ENCODE measurements around the gene BCL11A. TPM values are rescaled to one million over a fixed set of nuclear protein-coding genes. Genes with fewer than 3 reads are reported as not detected.

The BCL11A gene
- total RNA-seq, 2 experiments from 2014 or later = 2.3 to 3.3 TPM

DNA sequence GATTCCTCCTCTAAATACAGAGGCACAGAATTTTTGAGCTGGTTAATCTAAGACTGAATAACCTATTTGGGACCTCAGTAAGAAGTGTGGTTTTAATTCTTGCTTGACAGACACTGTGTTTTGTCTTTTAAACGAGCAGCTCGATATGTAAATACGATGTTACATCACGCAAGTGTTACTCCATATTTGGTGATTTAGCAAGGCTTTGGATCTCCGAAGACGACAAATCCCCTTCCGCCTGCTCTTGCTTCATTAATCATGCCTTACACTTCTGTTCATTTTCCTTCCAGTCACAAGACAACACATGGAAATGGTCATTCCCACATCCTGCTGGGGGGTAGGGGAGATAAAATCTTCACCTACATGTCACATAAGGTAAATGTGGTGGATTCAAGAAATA is 9.4 kb downstream of the BCL11A start:
- ChIA-PET POLR2A (interaction anchor here (0.5 kb wide), 1 partner anchor 98 kb away, joined by 3 read pairs; no protein-coding TSS in a partner anchor), CTCF (interaction anchor here (1.3 kb wide), 1 partner anchor 9 kb away, joined by 3 read pairs; no protein-coding TSS in a partner anchor)
- Mint-ChIP-seq H3K36me3 (ENCODE audit: low read depth) (no peaks in the 10 kb centered on the region), H3K9me3 (no peaks in the 10 kb centered on the region), H3K27me3 (peaks cover 74% of the 10 kb centered on the region), H3K27ac (no peak overlapping the region), H3K4me1 (ENCODE audit: low read depth) (peaks cover 26% of the 10 kb centered on the region), H3K4me3 (no peak overlapping the region)
- H3K4me3 ChIP-seq (ENCODE audit: low read length) = no peak overlapping the region
- intact Hi-C loops (cut with DNase I, micrococcal nuclease) = no loop called here
- TF ChIP-seq, protein P1, sequence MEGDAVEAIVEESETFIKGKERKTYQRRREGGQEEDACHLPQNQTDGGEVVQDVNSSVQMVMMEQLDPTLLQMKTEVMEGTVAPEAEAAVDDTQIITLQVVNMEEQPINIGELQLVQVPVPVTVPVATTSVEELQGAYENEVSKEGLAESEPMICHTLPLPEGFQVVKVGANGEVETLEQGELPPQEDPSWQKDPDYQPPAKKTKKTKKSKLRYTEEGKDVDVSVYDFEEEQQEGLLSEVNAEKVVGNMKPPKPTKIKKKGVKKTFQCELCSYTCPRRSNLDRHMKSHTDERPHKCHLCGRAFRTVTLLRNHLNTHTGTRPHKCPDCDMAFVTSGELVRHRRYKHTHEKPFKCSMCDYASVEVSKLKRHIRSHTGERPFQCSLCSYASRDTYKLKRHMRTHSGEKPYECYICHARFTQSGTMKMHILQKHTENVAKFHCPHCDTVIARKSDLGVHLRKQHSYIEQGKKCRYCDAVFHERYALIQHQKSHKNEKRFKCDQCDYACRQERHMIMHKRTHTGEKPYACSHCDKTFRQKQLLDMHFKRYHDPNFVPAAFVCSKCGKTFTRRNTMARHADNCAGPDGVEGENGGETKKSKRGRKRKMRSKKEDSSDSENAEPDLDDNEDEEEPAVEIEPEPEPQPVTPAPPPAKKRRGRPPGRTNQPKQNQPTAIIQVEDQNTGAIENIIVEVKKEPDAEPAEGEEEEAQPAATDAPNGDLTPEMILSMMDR (IDR thresholded peaks at IDR 0.05) = no peak
- H3K4me1 ChIP-seq (ENCODE audit: insufficient read depth, low read length) = peaks cover 3% of the 10 kb centered on the region
- H3K36me3 ChIP-seq (ENCODE audit: insufficient read depth, low read length) = no peaks in the 10 kb centered on the region
- DNase-seq (peak in 2 of 14 experiments; percentile 44 to 52), ATAC-seq (ENCODE audit: poor library complexity) (peak; percentile 21)
- peaks cover 0 to under 1% of the 10 kb centered on the region in 2 experiments for H3K9me3 ChIP-seq (ENCODE audit: control insufficient read depth in 1 of 2, insufficient read depth in 1 of 2, low read length in 2 of 2)
- H3K27ac ChIP-seq (ENCODE audit: low read depth in 1 of 2, low read length in 2 of 2) = no peak overlapping the region
- peaks cover 15 to 68% of the 10 kb centered on the region in 2 experiments for H3K27me3 ChIP-seq (ENCODE audit: control insufficient read depth in 1 of 2, insufficient read depth in 2 of 2, low read length in 2 of 2)

DNA sequence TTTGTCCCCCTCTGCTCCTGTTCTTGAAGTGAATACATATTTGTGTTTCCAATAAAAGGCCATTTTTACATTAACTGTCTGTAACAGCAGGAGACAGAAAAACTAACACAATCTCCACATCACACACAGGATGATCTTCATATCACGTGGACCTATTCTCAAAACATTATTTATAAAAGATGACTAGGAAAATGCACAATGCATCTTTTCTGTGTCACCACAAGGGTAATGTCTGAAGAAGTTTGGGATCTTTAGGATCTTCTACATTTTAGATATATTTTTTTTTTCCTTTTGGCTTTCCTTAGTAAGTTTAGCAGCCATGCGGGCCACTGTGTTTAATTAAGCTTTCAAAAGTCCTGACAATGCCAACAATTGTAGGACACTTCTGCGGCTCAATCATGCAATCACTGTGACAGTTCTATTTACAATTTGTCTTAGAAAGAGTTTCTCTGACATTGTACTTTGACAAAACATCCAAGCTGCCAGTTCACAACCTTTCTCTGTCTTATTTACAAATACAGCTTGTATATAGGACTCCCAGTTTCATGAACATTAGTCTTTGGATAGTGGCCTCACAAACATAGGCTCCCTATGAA is 12.3 kb downstream of the BCL11A start:
- H3K4me1 ChIP-seq (ENCODE audit: insufficient read depth, low read length) = no peaks in the 10 kb centered on the region

DNA sequence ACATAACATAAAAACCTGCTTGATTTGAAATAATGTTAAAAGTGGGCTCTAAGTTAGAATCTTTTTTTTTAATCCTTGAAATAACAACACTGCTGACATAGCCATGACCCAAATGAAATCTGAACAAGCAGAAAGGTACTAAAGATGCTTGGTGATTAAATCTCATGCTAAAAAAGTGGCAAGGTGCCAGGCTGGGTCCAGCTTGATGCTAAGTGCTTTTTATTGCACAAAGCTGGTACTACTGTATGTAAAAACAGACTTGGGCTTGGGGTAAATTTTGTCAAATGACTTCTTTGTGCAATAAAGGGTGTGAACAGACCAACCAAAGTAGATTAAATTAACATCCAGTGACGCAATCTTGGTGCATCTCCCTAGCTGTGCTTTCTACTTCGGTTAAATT is 13.4 kb downstream of the BCL11A start:
- peaks cover 12% of the 10 kb centered on the region for H3K4me1 Mint-ChIP-seq (ENCODE audit: low read depth)
- ATAC-seq (ENCODE audit: poor library complexity) = no peak
- POLR2A ChIA-PET = interaction anchor here (0.6 to 1.4 kb wide), 2 partner anchors 10 kb away, joined by 4 to 5 read pairs; no protein-coding TSS in a partner anchor
- H3K36me3 Mint-ChIP-seq (ENCODE audit: low read depth) = no peaks in the 10 kb centered on the region
- Histone ChIP-seq H3K27ac (ENCODE audit: low read depth in 1 of 2, low read length in 2 of 2) (no peak overlapping the region), H3K4me1 (ENCODE audit: insufficient read depth, low read length) (no peaks in the 10 kb centered on the region), H3K27me3 (ENCODE audit: control insufficient read depth in 1 of 2, insufficient read depth in 2 of 2, low read length in 2 of 2) (peaks cover 2 to 52% of the 10 kb centered on the region in 2 experiments), H3K9me3 (ENCODE audit: control insufficient read depth in 1 of 2, insufficient read depth in 1 of 2, low read length in 2 of 2) (no peaks in the 10 kb centered on the region), H3K4me3 (ENCODE audit: low read length) (no peak overlapping the region), H3K36me3 (ENCODE audit: insufficient read depth, low read length) (no peaks in the 10 kb centered on the region)
- H3K4me3 Mint-ChIP-seq = no peak overlapping the region
- no peak for DNase-seq
- TF ChIP-seq, protein P1 (IDR thresholded peaks at IDR 0.05) = no peak
- peaks cover 52% of the 10 kb centered on the region for H3K27me3 Mint-ChIP-seq
- H3K27ac Mint-ChIP-seq = no peak overlapping the region
- H3K9me3 Mint-ChIP-seq = no peaks in the 10 kb centered on the region
- intact Hi-C loops (cut with DNase I, micrococcal nuclease) = no loop called here
- CTCF ChIA-PET = no interaction called here

More for the DNA sequence above, 12.3 kb downstream of the BCL11A start:
- H3K27me3 Mint-ChIP-seq = peaks cover 59% of the 10 kb centered on the region
- H3K4me3 ChIP-seq (ENCODE audit: low read length) = no peak overlapping the region
- H3K36me3 ChIP-seq (ENCODE audit: insufficient read depth, low read length) = no peaks in the 10 kb centered on the region
- no peak overlapping the region for H3K27ac ChIP-seq (ENCODE audit: low read depth in 1 of 2, low read length in 2 of 2)
- no peak for DNase-seq
- H3K36me3 Mint-ChIP-seq (ENCODE audit: low read depth) = no peaks in the 10 kb centered on the region
- POLR2A ChIA-PET = interaction anchor here (1.7 kb wide), 1 partner anchor 15 kb away, joined by 4 read pairs; no protein-coding TSS in a partner anchor
- intact Hi-C loops (cut with DNase I, micrococcal nuclease) = no loop called here
- no peak overlapping the region for H3K27ac Mint-ChIP-seq
- TF ChIP-seq, protein P1 (IDR thresholded peaks at IDR 0.05) = no peak
- ATAC-seq (ENCODE audit: poor library complexity) = no peak
- H3K9me3 ChIP-seq (ENCODE audit: control insufficient read depth in 1 of 2, insufficient read depth in 1 of 2, low read length in 2 of 2) = no peaks in the 10 kb centered on the region
- H3K27me3 ChIP-seq (ENCODE audit: control insufficient read depth in 1 of 2, insufficient read depth in 2 of 2, low read length in 2 of 2) = peaks cover 12 to 59% of the 10 kb centered on the region in 2 experiments
- H3K4me3 Mint-ChIP-seq = no peak overlapping the region
- H3K4me1 Mint-ChIP-seq (ENCODE audit: low read depth) = peaks cover 8% of the 10 kb centered on the region
- H3K9me3 Mint-ChIP-seq = no peaks in the 10 kb centered on the region
- CTCF ChIA-PET = no interaction called here

Data from CD4-positive, alpha-beta T cell (primary cell).